Kidney epithelial cell (primary cell): Measurements from ENCODE around the gene LBP. TPM values are rescaled to one million over a fixed set of nuclear protein-coding genes. Genes with fewer than 3 reads are reported as not detected.

Experiments used
- DNase-seq: peaks from one replicate; pipeline ENCODE4 v3.0.0-alpha.2; 2010; ENCODE audit warnings: low read depth
- H3K27me3 ChIP-seq: 2 replicates; pipeline ENCODE4 v1.6.0; 2011; ENCODE audit warnings: low read length; ENCODE audit not compliant: control insufficient read depth, insufficient read depth
- H3K36me3 ChIP-seq: 2 replicates; pipeline ENCODE4 v1.5.1; 2011; ENCODE audit warnings: low read length; ENCODE audit not compliant: control insufficient read depth, insufficient read depth
- H3K4me3 ChIP-seq: 2 replicates; pipeline ENCODE4 v1.5.1; 2011; ENCODE audit warnings: low read depth, mild to moderate bottlenecking, control low read depth, low read length
- CTCF ChIP-seq: IDR thresholded peaks from 2 replicates; pipeline ENCODE4 v1.5.1; 2011; ENCODE audit warnings: mild to moderate bottlenecking, moderate library complexity, low read length, control low read depth, inconsistent platforms; ENCODE audit not compliant: insufficient read depth, poor library complexity, severe bottlenecking
- total RNA-seq: library from RNA; depleted of rRNA; stranded (reverse); fragments of >200 nt; gene quantifications from 2 replicates; pipeline ENCODE4 v1.2.3, GENCODE V29; 2015

Gene LBP
- total RNA-seq, 1 donor from 2014 or later: not detected

- no peak for TF ChIP-seq CTCF
- H3K36me3 ChIP-seq: no peaks in the 10 kb centered on the region
These were observed 2.1 kb upstream of the LBP start for GRCh38 chr20:38344107-38344701.

GRCh38 chr20:38345643-38346042 is 639 bp upstream of the LBP start:
- TF ChIP-seq CTCF: no peak
- H3K36me3 ChIP-seq: no peaks in the 10 kb centered on the region
- no peak for DNase-seq

More at GRCh38 chr20:38344107-38344701, 2.1 kb upstream of the LBP start:
- Histone ChIP-seq H3K27me3 (peaks cover 7% of the 10 kb centered on the region), H3K4me3 (no peak overlapping the region)
- no peak for DNase-seq

GRCh38 chr20:38346741-38347140 is 459 bp downstream of the LBP start:
- DNase-seq: no peak
- Histone ChIP-seq H3K27me3 (peaks cover 7% of the 10 kb centered on the region), H3K36me3 (no peaks in the 10 kb centered on the region), H3K4me3 (no peak overlapping the region)
- TF ChIP-seq CTCF: no peak

More at GRCh38 chr20:38345643-38346042, 639 bp upstream of the LBP start:
- Histone ChIP-seq H3K4me3 (no peak overlapping the region), H3K27me3 (peaks cover 7% of the 10 kb centered on the region)

- no peaks in the 10 kb centered on the region for H3K36me3 ChIP-seq
- DNase-seq: no peak
- peaks cover 7% of the 10 kb centered on the region for H3K27me3 ChIP-seq
- no peak overlapping the region for H3K4me3 ChIP-seq
- no peak for TF ChIP-seq CTCF
These were observed 3.6 kb downstream of the LBP start for GRCh38 chr20:38349856-38350255.

GRCh38 chr20:38350879-38351775 is 4.8 kb downstream of the LBP start:
- H3K27me3 ChIP-seq: peaks cover 7% of the 10 kb centered on the region
- H3K4me3 ChIP-seq: no peak overlapping the region
- no peaks in the 10 kb centered on the region for H3K36me3 ChIP-seq
- no peak for DNase-seq
- no peak for TF ChIP-seq CTCF
